HG03521 (cell line): ENCODE results near the gene GPR141.

Experiments
- ATAC-seq: cut with Tn5 transposase; IDR thresholded peaks from one replicate; pipeline ENCODE4 v1.9.1; 2021; ENCODE audit warnings: mild to moderate bottlenecking, moderate library complexity; ENCODE audit not compliant: unreplicated experiment

Gene GPR141, protein sequence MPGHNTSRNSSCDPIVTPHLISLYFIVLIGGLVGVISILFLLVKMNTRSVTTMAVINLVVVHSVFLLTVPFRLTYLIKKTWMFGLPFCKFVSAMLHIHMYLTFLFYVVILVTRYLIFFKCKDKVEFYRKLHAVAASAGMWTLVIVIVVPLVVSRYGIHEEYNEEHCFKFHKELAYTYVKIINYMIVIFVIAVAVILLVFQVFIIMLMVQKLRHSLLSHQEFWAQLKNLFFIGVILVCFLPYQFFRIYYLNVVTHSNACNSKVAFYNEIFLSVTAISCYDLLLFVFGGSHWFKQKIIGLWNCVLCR

DNA sequence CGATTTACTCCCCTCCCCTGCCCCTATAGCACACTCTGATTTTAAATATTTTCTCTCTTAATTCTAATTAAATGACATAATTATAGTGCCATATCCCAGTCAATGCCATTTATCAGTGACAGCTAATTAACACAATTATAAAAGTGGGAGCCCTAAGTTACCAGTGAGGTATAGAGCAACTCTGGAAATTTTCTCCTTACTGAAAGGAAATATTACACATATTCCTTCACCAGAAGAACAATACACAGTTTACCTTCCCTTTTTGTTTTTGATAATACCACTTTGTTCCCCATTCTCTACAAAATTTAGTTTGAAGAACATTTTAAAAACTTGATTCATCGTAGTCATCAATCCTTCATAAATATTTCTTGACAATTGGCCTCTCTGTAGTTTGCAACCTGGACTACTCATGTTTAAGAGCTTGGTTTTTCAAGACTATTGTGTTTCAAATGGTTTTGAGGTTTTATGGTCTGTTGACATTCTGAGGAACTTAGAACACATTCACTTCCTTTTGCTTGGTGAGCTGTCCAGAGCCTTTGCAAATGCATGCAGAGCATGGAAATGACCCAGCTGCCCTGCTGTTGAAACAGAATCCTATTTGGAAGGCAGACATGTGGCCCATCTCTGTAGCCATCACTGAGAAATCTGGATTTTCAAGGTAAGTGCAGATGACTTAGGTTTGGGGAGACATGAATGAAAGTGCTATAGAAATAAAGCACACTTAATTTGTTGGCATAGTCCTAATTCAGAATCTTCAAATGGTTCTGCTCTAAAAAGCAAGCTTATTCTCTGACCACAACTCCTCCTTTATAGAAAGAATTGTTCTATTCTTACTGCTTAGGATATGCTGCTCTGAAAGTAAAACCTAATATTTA lies at the start of gene GPR141:
TSS of gene GPR141 (plus strand) at position 521 of the 875 bp plus-strand sequence. CDS start 56,628 bp downstream, outside the sequence.
- peak; percentile 78 for ATAC-seq

DNA sequence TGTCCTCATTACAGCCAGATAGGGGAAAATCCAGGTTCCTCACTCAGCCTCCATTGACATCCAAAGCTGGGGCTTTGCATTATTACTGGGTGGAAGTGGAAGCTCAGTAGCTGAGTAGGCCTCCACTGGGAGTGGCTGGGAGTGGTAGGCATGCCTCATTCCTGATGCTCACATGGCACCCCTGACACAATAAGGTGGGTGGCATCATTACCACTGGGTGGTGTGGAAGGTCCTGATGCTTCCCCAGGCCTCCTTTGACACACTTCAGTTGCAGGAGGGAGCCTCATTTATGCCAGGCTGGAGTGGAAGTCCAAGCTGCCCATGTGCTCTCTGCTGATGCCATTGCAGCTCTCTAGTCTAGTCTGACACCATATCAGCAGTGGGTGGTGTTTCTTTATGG lies 48.2 kb upstream of the GPR141 start:
- no peak for ATAC-seq

DNA sequence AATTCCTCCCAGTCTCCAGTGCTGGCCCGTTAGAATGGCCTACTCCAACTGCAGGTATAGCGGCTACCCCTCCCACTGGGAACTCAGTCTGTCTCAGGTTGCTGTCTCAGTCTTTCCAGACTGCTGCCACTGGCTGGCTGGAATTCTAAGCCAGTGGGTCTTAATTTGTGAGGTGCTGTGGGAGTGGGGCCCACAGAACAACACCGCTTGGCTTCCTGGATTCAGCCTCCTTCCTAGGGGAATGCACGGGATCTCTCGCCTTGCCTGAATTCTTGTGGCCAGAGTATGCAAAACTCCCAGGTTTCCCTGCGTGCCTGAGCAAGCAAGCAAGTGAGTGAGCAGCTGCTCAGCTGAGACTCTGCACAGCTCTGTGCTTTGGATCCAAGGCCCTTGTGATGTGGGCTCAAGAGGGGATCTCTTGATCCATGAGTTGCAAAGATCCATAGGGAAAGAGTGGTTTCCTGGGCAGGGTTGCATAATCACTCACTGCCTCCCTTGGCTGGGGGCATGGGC lies 41.5 kb upstream of the GPR141 start:
- ATAC-seq = no peak

DNA sequence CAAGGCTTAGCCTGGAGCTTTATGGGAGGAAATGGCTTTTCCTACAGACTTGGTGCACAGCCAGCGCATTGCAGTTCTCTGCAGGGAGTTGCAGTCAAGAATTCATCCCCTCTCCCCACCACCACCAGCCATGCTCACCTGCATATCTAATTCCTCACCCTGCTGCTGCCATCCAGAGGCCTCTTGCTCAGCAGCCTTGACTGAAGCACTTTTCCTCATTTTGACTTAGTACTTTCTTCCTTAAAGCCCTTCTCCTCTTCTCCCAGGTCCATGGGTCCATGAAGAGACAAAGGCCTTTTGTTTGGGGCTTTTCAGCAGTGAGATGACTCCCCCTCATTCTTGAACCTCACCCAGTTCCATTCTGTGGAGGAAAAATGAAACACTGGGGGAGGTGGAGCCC lies 39.7 kb upstream of the GPR141 start:
- no peak for ATAC-seq

DNA sequence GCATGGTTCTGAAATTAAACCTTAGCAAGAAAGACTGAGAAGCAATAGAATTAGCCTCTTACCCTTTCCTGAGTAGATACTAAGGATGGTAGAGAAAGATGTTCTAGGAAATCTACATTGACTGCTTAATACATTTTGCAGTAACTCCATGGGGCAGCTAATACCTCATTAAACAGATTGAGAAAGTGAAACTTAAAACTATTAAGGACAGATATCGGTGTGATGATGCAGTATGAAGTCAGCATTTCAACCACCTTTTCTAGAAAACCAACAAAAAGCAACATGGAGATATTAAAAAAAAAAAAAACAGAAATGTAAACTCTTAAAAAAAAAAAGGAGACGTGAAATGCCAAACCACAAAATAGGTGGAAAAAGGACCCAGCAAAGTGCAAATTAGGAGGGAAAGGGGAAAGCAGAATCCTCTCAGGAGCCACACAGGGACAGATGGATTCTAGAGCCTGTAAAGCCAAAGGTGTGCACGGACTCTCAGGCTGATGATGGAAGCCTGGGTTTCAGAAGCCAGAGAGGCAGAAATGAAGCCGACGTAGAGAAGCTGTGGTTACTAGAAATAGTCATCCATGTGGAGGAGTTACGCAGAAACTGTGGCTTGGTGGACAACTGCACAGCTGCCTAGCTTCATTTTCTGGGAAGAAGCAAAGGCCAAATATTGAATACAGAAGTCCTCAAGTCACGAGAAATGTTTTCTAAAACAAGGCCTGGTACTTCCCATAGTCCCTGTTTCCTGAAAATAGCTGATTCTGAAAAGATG lies 38.1 kb upstream of the GPR141 start:
- no peak for ATAC-seq

DNA sequence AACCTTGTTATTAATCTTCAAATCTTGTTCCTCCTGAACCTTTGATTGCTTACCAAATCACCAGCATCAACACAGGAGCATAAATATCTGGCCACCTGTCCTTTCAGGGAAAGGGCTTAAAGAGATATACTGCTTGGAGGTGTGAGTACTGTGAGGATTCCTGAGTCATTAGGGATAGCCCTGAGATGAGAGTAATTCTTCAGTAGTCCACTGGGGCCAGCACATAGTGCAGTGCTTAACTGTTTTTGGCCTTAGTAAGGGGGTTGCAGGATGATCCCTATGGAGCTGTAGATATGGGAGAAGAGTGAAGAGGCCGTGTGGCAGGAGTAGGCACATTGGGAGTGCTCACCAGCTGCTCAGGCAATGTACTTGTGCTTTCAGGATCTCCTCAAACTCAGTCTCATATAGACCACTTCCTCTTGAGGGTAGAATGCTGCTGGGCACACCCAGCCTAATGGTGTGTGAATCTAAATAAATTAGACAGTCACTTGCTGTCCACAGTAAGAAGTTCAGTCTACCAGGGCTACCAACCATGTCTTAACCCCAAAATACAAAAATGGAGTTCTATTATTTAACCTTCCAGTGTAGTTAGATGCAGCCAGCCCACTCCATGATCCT lies 26.5 kb upstream of the GPR141 start:
- peak; percentile 75 for ATAC-seq

DNA sequence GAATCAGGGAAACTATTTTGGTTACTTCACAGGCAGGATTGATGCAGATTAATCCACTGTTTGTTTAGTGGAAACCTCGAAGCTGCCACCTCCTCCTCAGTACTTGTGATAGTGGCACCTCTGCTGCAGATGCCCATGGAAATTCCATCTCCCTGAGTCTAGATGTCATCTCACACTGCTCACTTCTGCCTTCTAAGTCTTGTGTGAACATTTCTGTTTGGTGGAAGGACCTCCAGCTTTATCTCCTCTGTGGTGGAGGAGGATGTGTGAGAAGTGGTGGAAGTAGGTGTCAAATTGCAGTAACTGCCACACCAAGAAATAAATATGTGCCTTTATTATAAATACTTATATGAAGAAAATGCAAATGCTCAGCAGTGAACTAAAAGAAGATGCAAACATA lies 25.8 kb upstream of the GPR141 start:
- no peak for ATAC-seq

DNA sequence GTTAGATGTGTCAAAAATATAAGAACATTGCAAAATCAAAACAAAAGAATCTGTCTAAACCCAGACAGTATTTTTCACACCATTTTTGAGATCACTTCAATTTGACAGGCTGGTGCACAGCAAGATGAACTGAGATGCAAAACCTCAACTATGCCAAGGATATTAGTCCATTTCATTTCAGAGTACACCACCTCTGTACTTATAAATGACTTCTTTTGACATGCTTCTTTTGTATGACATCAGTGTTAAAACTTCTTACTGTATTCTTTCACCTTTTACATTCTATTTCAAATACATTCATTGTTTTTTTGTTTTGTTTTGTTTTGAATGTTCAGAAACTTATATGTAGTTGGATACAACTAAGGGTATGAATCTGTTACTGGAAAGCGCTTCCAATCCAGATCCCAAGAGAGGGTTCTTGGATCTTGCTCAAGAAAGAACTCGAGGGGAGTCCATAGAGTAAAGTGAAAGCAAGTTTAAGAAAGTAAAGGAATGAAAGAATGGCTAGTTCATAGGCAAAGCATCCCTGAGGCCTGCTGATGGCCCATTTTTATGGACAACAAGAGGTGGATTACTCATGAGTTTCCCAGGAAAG lies 23.5 kb upstream of the GPR141 start:
- ATAC-seq = no peak

DNA sequence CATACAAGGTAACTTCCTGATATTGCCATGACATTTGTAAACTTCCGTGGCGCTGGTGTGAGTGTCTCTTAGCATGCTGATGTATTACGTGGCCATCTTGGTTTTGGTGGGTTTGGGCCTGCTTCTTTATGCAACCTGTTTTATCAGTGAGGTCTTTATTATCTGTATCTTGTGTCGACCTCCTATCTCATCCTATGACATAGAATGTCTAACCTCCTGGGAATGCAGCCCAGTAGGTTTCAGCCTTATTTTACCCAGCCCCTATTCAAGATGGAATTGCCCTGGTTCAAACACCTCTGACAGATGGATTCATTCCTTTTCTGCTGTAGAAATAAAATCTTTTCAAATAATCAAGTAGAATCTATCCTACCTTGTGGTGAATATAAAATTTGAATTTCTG lies 23.0 kb upstream of the GPR141 start:
- ATAC-seq = no peak

DNA sequence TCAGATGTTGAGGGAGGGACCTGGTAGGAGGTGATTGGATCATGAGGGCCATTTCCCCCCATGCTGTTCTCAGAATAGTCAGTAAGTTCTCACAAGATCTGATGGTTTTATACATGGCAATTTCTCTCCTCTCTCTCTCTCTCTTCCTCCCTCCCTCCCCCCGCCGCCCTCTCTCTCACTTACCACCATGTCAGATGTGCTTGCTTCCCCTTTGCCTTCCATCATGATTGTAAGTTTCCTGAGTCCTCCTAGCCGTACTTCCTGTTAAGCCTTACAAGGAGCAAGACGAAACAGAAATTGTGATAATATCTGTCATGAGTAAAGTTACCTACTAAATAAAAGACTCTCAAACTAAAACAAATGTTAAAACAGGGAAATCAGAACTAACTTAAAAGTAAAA lies 19.9 kb upstream of the GPR141 start:
- no peak for ATAC-seq

DNA sequence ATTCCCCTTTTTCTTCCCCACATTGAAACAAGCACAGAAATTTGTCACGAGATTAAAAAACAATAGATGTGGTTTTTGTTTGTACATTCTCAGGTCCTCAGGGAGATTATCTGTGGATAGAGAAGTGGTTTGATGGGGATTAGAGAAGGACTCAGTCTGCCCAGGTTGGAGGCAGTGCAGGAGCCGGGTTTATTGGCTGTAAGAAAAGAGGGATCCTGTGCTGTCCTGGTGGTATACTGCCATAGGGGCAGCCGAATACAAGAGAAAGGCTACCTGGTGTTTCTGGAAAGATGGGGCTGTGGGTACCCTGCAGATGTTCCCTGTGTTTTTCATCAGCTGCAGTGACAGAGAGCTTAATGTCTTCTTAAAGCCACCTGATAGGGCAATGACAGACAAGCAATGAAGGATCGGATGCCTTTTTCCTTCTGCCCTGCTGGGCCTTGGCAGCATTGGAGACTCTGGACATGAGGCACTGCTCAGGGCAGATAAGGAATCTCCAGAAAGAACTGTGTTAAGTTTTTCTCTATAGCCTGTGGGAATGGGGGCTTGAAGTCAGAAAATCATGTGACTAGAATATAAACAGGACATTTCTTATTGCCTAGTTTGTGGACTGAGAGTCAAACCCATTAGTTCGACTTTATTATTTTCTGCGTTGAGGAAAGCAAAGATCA lies 18.1 kb upstream of the GPR141 start:
- ATAC-seq = no peak

DNA sequence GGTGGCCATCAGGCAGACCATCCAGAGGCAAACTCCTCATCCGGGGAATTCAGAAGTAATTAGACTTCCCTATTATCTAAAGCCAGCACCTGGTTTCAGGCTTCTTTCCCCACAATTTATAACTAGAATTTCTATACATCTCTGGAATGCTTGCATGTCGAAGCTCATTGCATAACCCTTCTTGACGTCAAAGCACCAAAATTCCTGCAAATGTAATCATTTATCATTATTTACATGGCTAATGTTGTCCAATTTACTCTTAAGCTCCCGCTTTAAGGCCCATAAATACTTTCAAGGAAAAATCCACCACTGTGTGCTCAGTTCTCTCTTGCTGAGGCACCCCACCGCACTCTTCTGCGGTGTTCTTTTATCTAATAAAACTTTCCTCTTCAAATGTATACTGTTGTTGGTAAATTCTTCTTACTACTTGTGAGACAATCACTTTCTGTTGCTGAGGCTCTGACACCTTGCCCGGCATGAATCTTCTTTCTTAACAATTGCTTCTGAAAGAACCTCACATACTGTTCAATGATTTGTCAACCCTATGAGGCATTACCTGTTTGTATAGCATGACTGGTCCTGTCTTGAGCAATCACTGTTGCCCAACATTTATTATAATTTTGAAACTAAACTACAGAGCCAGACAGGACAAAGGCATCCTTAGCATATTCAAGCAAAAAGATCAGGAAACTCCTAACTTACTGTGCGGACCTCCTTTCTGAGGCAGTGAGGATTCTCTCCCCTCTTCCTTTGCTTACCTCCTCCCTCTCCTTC lies 17.4 kb upstream of the GPR141 start:
- ATAC-seq = no peak

DNA sequence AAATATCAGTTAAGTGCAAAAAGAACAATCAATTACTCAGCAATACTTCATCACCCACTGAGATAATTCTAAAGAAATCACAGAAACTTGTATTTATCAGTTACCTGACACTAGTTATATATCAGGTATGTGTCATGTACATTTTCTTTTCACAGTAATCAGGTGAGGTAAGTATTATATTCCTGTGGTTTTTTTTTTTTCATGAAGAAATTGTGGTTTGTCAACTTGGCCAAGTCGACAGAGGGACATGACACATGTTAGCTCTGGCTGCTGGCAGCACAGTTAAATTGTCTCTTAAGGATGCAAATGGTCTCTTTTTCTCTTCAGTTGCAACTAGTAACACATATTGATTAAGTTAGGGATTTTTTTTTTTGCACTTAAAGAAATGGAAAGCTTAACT lies 13.7 kb upstream of the GPR141 start:
- ATAC-seq = no peak

DNA sequence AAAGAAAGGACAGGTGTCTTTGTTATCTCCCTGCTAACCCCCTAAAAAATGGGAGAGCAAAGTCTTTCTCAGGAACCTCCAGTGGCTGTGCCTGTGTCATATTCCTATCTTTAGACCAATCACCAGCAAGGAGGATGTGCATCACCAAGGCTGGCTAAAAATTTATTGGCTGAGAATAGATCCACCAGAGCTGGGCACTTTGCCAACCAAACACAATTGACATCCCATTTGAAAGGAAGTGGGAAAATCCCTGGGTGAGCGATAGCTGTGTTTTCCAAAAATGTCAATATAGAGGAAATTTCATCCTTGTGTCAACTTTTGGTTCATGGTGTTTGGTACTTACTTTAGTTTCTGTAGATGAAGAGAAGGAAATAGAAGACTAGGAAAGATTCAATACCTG lies 13.1 kb upstream of the GPR141 start:
- no peak for ATAC-seq

DNA sequence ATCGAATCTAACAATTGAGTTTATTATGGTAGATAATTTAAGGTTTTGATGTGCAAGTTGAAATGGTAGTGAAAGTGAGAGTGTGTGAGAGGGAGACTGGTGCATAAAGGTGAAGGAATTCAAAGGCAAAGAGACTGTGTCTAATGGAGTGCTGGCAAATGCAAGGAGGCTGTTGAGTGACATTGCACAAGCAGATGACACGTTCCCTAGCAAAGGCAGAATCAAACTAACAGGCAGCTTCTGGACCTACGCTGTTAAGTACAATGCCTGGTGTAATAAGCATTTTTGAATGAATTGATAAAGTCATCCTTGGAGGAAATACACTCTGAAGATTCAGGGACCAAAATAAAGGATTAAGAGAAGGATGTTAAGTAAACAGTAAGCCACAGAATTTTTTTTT lies 11.7 kb upstream of the GPR141 start:
- no peak for ATAC-seq

DNA sequence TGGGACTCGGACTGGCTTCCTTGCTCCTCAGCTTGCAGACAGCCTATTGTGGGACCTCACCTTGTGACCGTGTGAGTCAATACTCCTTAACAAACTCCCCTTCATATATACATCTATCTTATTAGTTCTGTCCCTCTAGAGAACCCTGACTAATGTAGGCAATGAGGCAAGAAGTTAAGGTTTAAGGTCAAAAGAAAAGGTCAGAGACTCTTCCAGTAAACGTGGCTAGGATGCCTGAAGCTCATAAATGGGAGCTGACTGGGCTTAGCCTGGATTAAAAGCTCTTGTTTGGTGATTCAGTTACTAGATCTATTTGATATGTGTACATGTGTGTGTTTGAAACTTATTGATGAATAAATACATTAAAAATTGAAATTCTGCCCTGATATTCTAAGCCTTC lies 10.6 kb upstream of the GPR141 start:
- no peak for ATAC-seq

DNA sequence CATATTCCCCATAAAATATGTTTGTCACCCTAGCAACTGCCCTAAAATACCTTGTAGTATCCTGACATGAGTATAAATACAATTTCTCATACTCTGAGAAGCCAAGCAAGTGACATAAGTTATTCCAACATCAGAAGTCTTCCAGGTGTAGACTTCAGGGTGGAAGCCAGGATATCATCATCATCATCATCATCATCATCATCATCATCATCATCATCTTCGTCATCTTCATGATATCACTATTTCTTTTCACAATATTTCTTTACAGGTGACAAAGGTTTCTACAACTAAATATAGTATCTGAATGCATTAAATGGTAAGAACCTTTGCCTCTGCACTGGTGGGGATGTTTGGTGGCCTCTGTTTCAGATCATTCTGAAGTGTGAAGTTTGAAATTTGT lies 10.0 kb upstream of the GPR141 start:
- no peak for ATAC-seq

DNA sequence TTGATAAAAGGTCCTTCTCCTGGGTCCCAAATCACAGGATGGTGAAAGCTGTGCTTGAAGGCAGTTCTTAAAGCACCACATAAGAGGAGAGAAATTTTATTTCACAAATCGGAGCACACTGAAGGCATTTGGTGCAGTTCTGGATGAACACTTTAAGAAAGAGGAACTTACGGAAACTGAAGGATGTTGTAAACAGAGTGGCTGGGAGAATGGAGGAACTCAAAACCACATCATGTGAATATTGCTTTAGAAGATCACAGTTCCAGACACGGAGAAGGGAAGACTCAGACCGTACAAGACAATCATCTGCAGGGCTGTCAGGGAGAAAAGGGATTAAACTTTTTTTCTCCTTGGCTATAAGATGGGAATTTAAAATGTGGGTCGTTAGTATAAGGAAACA lies 9.0 kb upstream of the GPR141 start:
- no peak for ATAC-seq

DNA sequence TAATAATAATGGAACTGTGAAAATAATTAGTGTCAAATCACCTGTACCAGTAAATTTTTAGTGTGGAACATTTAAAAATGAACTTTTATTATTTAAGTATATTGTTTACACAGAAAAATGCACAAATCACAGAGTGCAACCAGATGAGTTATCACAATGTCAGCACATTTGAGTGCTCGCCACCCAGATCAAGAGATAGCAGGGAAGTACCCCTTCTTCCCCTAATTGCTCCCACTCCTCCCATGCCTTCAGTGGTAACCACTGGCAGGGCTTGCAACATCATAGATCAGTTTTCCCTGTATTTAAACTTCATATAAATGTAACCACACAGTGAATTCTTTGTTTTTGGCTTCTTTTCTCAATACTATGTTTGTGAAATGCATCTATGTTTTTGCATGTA lies 7.8 kb upstream of the GPR141 start:
- ATAC-seq = no peak
